A673 (cell line): ENCODE measurements around the gene OSBPL6.
"Not testable (repeated sequence)": the region's sequence is repeated elsewhere in the genome, so short reads cannot be mapped to it uniquely, and the experiment has no call there.

Experiments
- EZH2 ChIP-seq: fragments of 200-600 bp; sonication (generic); IDR thresholded peaks from 2 replicates; pipeline ENCODE4 v1.6.1; 2017; ENCODE audit warnings: borderline replicate concordance, low read depth, mild to moderate bottlenecking, mixed read lengths, antibody characterized with exemption, low read length; ENCODE audit not compliant: poor library complexity, severe bottlenecking
- TF ChIP-seq, protein P1 (sequence below): fragments of 300-800, 200-600 bp; sonication (generic); conservative IDR thresholded peaks from 2 replicates; pipeline ENCODE4 v1.5.1; 2017; ENCODE audit warnings: low read depth, mild to moderate bottlenecking, antibody characterized with exemption, low read length, moderate library complexity, mixed read lengths

DNA sequence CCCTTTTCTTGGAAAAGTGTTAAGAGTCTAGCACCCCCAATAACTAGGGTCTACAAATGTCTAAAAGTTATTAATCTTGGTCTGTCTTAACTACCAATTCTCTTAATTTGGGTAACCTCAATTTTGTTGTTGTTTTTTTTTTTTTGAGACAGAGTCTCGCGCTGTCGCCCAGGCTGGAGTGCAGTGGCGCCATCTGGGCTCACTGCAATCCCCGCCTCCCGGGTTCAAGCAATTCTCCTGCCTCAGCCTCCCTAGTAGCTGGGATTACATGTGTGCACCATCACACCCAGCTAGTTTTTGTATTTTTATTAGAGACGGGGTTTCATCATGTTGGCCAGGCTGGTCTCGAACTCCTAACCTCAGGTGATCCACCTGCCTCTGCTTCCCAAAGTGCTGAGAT, 218.1 kb downstream of the OSBPL6 start:
- TF ChIP-seq, protein P1, sequence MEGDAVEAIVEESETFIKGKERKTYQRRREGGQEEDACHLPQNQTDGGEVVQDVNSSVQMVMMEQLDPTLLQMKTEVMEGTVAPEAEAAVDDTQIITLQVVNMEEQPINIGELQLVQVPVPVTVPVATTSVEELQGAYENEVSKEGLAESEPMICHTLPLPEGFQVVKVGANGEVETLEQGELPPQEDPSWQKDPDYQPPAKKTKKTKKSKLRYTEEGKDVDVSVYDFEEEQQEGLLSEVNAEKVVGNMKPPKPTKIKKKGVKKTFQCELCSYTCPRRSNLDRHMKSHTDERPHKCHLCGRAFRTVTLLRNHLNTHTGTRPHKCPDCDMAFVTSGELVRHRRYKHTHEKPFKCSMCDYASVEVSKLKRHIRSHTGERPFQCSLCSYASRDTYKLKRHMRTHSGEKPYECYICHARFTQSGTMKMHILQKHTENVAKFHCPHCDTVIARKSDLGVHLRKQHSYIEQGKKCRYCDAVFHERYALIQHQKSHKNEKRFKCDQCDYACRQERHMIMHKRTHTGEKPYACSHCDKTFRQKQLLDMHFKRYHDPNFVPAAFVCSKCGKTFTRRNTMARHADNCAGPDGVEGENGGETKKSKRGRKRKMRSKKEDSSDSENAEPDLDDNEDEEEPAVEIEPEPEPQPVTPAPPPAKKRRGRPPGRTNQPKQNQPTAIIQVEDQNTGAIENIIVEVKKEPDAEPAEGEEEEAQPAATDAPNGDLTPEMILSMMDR = not testable (repeated sequence)
- not testable (repeated sequence) for TF ChIP-seq EZH2
